ENCODE results near the gene LRRK2.

DNA sequence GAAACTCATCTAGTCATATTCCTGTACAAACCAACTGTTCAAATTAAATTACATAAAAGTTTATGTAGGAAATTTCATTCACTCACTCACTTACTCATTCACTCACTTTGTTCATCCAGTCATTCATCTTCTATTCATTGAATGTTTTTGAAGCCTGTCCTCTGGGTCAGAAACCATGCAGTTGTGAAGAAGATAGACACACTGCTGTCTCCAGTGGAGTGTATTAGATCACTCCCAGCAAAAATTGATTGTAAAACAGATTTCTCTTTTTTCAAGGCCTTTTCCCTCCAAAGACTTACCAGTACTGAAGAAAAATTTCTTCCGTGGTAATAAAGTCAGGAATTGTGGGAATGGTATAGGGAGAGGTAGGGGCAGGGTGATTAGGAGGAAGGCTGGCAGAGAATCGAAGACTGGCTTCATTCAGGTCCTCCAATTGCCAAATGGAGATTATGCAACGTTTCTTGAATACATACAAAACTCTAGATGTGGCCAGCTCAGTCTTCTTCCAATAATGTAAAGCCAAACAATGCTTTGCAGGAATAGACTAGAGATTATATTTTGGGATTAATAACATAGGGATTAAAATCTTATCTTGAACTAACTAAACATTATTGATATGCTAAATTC lies 9.1 kb downstream of the LRRK2 start:
- TF ChIP-seq, protein P1, sequence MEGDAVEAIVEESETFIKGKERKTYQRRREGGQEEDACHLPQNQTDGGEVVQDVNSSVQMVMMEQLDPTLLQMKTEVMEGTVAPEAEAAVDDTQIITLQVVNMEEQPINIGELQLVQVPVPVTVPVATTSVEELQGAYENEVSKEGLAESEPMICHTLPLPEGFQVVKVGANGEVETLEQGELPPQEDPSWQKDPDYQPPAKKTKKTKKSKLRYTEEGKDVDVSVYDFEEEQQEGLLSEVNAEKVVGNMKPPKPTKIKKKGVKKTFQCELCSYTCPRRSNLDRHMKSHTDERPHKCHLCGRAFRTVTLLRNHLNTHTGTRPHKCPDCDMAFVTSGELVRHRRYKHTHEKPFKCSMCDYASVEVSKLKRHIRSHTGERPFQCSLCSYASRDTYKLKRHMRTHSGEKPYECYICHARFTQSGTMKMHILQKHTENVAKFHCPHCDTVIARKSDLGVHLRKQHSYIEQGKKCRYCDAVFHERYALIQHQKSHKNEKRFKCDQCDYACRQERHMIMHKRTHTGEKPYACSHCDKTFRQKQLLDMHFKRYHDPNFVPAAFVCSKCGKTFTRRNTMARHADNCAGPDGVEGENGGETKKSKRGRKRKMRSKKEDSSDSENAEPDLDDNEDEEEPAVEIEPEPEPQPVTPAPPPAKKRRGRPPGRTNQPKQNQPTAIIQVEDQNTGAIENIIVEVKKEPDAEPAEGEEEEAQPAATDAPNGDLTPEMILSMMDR (conservative IDR thresholded peaks at IDR 0.05; ENCODE audit: low read depth, low read length) = no peak
- TF ChIP-seq EZH2 (IDR thresholded peaks at IDR 0.05; ENCODE audit: low read length, unreplicated experiment) (no peak), EZH2phosphoT487 (IDR thresholded peaks at IDR 0.05; ENCODE audit: borderline replicate concordance, low read length) (no peak)
